ENCODE measurements around the gene AKR1B1. TPM values are rescaled to one million over a fixed set of nuclear protein-coding genes. Genes with fewer than 3 reads are reported as not detected.

AKR1B1 gene
- total RNA-seq, 2 donors from 2014 or later = 48.4 to 60.1 TPM

GRCh38 chr7:134480730-134481129 lies 21.8 kb upstream of the AKR1B1 start:
- ATAC-seq = no peak
- DNase-seq = no peak
- Mint-ChIP-seq H3K27ac (no peak overlapping the region), H3K27me3 (peaks cover 47% of the 10 kb centered on the region), H3K36me3 (ENCODE audit: low read depth) (peaks cover 2% of the 10 kb centered on the region), H3K4me3 (no peak overlapping the region), H3K4me1 (no peaks in the 10 kb centered on the region)
- H3K9me3 ChIP-seq (ENCODE audit: control insufficient read depth, low read length, poor library complexity, severe bottlenecking) = no peaks in the 10 kb centered on the region

- Mint-ChIP-seq H3K27me3 (peaks cover 41% of the 10 kb centered on the region), H3K36me3 (ENCODE audit: low read depth) (peaks cover 2% of the 10 kb centered on the region), H3K4me3 (no peak overlapping the region), H3K4me1 (no peaks in the 10 kb centered on the region), H3K27ac (no peak overlapping the region)
- ATAC-seq = no peak
- no peaks in the 10 kb centered on the region for H3K9me3 ChIP-seq (ENCODE audit: control insufficient read depth, low read length, poor library complexity, severe bottlenecking)
- DNase-seq = no peak
Observed at GRCh38 chr7:134480202-134480601, 21.3 kb upstream of the AKR1B1 start.

- Mint-ChIP-seq H3K27ac (no peak overlapping the region), H3K27me3 (peaks cover 37% of the 10 kb centered on the region), H3K4me1 (no peaks in the 10 kb centered on the region), H3K36me3 (ENCODE audit: low read depth) (no peaks in the 10 kb centered on the region), H3K4me3 (no peak overlapping the region)
- H3K9me3 ChIP-seq (ENCODE audit: control insufficient read depth, low read length, poor library complexity, severe bottlenecking) = no peaks in the 10 kb centered on the region
- DNase-seq = no peak
- ATAC-seq = no peak
Observed at GRCh38 chr7:134478707-134479106, 19.8 kb upstream of the AKR1B1 start.

- DNase-seq = no peak
- no peaks in the 10 kb centered on the region for H3K36me3 Mint-ChIP-seq (ENCODE audit: low read depth)
- H3K27ac Mint-ChIP-seq = no peak overlapping the region
- H3K4me3 Mint-ChIP-seq = no peak overlapping the region
- H3K9me3 ChIP-seq (ENCODE audit: control insufficient read depth, low read length, poor library complexity, severe bottlenecking) = no peaks in the 10 kb centered on the region
- peaks cover 35% of the 10 kb centered on the region for H3K27me3 Mint-ChIP-seq
- ATAC-seq = no peak
- H3K4me1 Mint-ChIP-seq = no peaks in the 10 kb centered on the region
Observed at GRCh38 chr7:134477954-134478353, 19.1 kb upstream of the AKR1B1 start.

GRCh38 chr7:134476044-134476443 lies 17.1 kb upstream of the AKR1B1 start:
- H3K9me3 ChIP-seq (ENCODE audit: control insufficient read depth, low read length, poor library complexity, severe bottlenecking) = no peaks in the 10 kb centered on the region
- Mint-ChIP-seq H3K27me3 (peaks cover 29% of the 10 kb centered on the region), H3K4me1 (no peaks in the 10 kb centered on the region), H3K27ac (no peak overlapping the region), H3K36me3 (ENCODE audit: low read depth) (no peaks in the 10 kb centered on the region), H3K4me3 (no peak overlapping the region)
- DNase-seq (no peak), ATAC-seq (no peak)

GRCh38 chr7:134474828-134475227 lies 15.9 kb upstream of the AKR1B1 start:
- Mint-ChIP-seq H3K4me1 (no peaks in the 10 kb centered on the region), H3K27me3 (peaks cover 29% of the 10 kb centered on the region), H3K27ac (no peak overlapping the region), H3K4me3 (no peak overlapping the region), H3K36me3 (ENCODE audit: low read depth) (no peaks in the 10 kb centered on the region)
- no peak for DNase-seq
- H3K9me3 ChIP-seq (ENCODE audit: control insufficient read depth, low read length, poor library complexity, severe bottlenecking) = no peaks in the 10 kb centered on the region
- ATAC-seq = no peak

- H3K27ac Mint-ChIP-seq = peak overlapping the region; percentile 19
- no peak for DNase-seq
- ATAC-seq = no peak
- H3K4me1 Mint-ChIP-seq = no peaks in the 10 kb centered on the region
- no peaks in the 10 kb centered on the region for H3K36me3 Mint-ChIP-seq (ENCODE audit: low read depth)
- H3K9me3 ChIP-seq (ENCODE audit: control insufficient read depth, low read length, poor library complexity, severe bottlenecking) = no peaks in the 10 kb centered on the region
- no peak overlapping the region for H3K4me3 Mint-ChIP-seq
- peaks cover 25% of the 10 kb centered on the region for H3K27me3 Mint-ChIP-seq
Observed at GRCh38 chr7:134473861-134474291, 15.0 kb upstream of the AKR1B1 start.

- no peaks in the 10 kb centered on the region for H3K36me3 Mint-ChIP-seq (ENCODE audit: low read depth)
- ATAC-seq = no peak
- no peak overlapping the region for H3K27ac Mint-ChIP-seq
- no peak for DNase-seq
- no peak overlapping the region for H3K4me3 Mint-ChIP-seq
- no peaks in the 10 kb centered on the region for H3K4me1 Mint-ChIP-seq
- H3K9me3 ChIP-seq (ENCODE audit: control insufficient read depth, low read length, poor library complexity, severe bottlenecking) = no peaks in the 10 kb centered on the region
- peaks cover 22% of the 10 kb centered on the region for H3K27me3 Mint-ChIP-seq
Observed at GRCh38 chr7:134472572-134473244, 13.8 kb upstream of the AKR1B1 start.

- H3K4me3 Mint-ChIP-seq = no peak overlapping the region
- no peak overlapping the region for H3K27ac Mint-ChIP-seq
- H3K9me3 ChIP-seq (ENCODE audit: control insufficient read depth, low read length, poor library complexity, severe bottlenecking) = no peaks in the 10 kb centered on the region
- H3K4me1 Mint-ChIP-seq = no peaks in the 10 kb centered on the region
- H3K27me3 Mint-ChIP-seq = peaks cover 12% of the 10 kb centered on the region
- ATAC-seq = no peak
- DNase-seq = no peak
- H3K36me3 Mint-ChIP-seq (ENCODE audit: low read depth) = no peaks in the 10 kb centered on the region
Observed at GRCh38 chr7:134470864-134471263, 12.0 kb upstream of the AKR1B1 start.

GRCh38 chr7:134469622-134470021 lies 10.7 kb upstream of the AKR1B1 start:
- Mint-ChIP-seq H3K4me1 (no peaks in the 10 kb centered on the region), H3K27me3 (peaks cover 7% of the 10 kb centered on the region), H3K4me3 (no peak overlapping the region), H3K36me3 (ENCODE audit: low read depth) (no peaks in the 10 kb centered on the region), H3K27ac (no peak overlapping the region)
- no peaks in the 10 kb centered on the region for H3K9me3 ChIP-seq (ENCODE audit: control insufficient read depth, low read length, poor library complexity, severe bottlenecking)
- DNase-seq (no peak), ATAC-seq (no peak)

GRCh38 chr7:134468475-134468874 lies 9.6 kb upstream of the AKR1B1 start:
- ATAC-seq (no peak), DNase-seq (no peak)
- Mint-ChIP-seq H3K27ac (no peak overlapping the region), H3K4me3 (no peak overlapping the region), H3K36me3 (ENCODE audit: low read depth) (no peaks in the 10 kb centered on the region), H3K27me3 (peaks cover 3% of the 10 kb centered on the region), H3K4me1 (no peaks in the 10 kb centered on the region)
- no peaks in the 10 kb centered on the region for H3K9me3 ChIP-seq (ENCODE audit: control insufficient read depth, low read length, poor library complexity, severe bottlenecking)

GRCh38 chr7:134468054-134468453 lies 9.2 kb upstream of the AKR1B1 start:
- ATAC-seq (no peak), DNase-seq (no peak)
- Mint-ChIP-seq H3K4me3 (no peak overlapping the region), H3K36me3 (ENCODE audit: low read depth) (no peaks in the 10 kb centered on the region), H3K4me1 (no peaks in the 10 kb centered on the region), H3K27ac (no peak overlapping the region), H3K27me3 (no peaks in the 10 kb centered on the region)
- no peaks in the 10 kb centered on the region for H3K9me3 ChIP-seq (ENCODE audit: control insufficient read depth, low read length, poor library complexity, severe bottlenecking)

- no peak for ATAC-seq
Observed at GRCh38 chr7:134465491-134465890, 6.6 kb upstream of the AKR1B1 start.

GRCh38 chr7:134464496-134464895 lies 5.6 kb upstream of the AKR1B1 start:
- DNase-seq = no peak
- Mint-ChIP-seq H3K4me1 (peaks cover 2% of the 10 kb centered on the region), H3K27me3 (no peaks in the 10 kb centered on the region), H3K27ac (no peak overlapping the region), H3K36me3 (ENCODE audit: low read depth) (no peaks in the 10 kb centered on the region), H3K4me3 (no peak overlapping the region)
- no peaks in the 10 kb centered on the region for H3K9me3 ChIP-seq (ENCODE audit: control insufficient read depth, low read length, poor library complexity, severe bottlenecking)
- ATAC-seq = no peak

More at GRCh38 chr7:134465491-134465890, 6.6 kb upstream of the AKR1B1 start:
- Mint-ChIP-seq H3K27me3 (no peaks in the 10 kb centered on the region), H3K4me1 (no peaks in the 10 kb centered on the region), H3K4me3 (no peak overlapping the region), H3K27ac (no peak overlapping the region), H3K36me3 (ENCODE audit: low read depth) (no peaks in the 10 kb centered on the region)
- H3K9me3 ChIP-seq (ENCODE audit: control insufficient read depth, low read length, poor library complexity, severe bottlenecking) = no peaks in the 10 kb centered on the region
- DNase-seq = no peak
